Activated T-helper 1 cell treated with Interleukin-2 at 50 U/mL for 16 hours (primary cell): Measurements from ENCODE around the gene CEP128.

ENCODE experiments used
- DNase-seq: peaks from one replicate; pipeline ENCODE4 v3.0.0-alpha.2; 2020; ENCODE audit warnings: low read depth

The CEP128 gene

DNA sequence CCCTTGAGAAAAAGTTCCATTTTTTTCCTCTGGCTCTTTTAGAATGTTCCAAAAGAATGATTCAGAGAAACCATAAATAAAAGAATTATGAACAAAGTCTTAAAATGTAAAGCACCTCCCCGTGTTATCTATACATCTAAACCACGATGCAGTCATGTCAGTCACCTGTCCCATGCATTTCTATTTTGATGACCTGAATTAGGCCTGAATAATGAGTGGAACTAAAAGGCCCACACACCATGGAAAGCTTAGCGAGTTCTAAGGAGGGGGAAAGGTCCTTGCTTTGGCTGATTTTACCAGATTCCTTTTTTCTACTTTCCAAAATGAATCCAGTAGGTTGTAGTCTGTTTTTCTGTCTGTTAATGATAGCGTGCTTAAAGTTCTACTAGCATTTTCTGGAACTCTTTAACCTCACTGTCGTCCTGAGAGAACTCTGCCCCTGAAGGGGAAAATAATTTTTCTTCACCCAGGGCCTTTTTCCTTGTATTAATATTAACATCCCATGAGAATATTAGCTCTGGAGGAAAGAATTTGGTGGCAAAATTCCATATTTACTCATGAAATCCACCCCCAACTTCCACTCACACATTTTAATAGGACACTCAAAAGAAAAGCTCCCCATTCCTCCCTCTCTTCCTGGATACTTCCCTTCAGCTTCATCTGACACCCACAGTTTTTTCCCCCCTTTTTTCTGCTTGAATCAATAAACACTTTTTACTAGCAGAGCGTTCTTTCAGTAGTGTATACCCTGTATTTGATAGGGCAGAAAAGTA is 464.0 kb downstream of the CEP128 start:
- no peak for DNase-seq

- no peak for DNase-seq
These were observed 466.5 kb downstream of the CEP128 start for GRCh38 chr14:80475074-80475473.

- DNase-seq, result no peak
These were observed 473.0 kb downstream of the CEP128 start for GRCh38 chr14:80468331-80469122.

DNA sequence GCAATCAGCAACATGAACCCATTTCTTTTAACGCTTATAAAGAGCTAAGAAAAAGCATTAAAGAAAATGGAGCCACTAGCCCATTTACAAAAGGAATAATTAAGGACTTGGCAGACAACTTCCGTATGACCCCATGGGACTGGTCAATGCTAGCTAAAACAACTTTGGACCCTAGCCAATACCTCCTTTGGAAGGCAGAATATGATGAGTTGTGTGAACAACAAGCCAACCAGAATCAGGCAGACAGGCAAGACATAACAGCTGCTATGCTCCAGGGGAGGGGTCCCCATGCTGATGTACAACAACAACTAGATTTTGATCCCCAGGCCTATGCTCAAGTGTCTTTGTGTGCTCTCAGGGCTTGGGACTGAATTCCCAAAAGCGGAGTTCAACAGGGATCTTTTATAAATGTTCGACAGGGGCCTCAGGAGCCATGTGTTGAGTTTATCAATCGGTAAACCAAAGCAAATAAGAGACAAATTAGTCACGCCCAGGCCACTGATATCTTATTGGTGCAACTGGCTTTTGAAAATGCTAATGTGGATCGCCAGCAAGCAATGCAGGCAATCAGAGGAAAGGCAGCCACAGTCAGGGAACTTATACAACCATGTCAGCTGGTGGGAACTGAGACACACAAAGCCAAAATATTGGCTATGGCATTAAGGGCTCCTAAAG is 475.9 kb downstream of the CEP128 start:
- DNase-seq, result no peak

DNA sequence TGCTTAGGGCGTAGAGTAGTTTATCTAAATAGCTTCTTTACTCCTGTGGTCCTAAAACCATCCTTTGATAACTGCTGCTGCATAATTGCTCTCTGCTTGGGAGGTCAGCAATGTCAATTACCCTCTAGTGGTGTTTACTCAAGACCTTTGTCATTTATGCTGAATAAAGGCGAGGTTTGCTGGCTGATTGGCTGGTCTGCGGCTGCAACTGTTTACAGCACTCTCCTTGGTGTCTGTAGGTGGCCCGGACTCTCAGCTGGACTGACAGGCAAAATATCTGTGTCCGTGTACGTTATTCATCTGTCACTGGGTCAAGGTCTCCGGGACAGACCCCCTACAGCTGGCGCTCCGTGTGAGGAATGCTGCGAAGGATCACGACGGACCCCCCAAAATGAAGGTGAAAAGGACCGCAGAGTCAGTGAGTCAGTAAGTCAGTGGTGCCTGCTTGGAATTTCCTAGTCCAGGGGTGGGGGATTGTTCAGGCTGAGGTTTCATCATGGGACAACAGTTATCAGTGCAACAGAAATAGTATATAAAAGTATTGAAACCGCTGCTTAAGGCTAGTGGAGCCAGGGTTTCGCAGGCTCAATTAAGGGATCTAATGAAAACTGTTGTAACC is 476.9 kb downstream of the CEP128 start:
- DNase-seq, result no peak

GRCh38 chr14:80456209-80456608 is 485.3 kb downstream of the CEP128 start:
- no peak for DNase-seq

GRCh38 chr14:80455031-80455430 is 486.5 kb downstream of the CEP128 start:
- DNase-seq, result no peak

DNA sequence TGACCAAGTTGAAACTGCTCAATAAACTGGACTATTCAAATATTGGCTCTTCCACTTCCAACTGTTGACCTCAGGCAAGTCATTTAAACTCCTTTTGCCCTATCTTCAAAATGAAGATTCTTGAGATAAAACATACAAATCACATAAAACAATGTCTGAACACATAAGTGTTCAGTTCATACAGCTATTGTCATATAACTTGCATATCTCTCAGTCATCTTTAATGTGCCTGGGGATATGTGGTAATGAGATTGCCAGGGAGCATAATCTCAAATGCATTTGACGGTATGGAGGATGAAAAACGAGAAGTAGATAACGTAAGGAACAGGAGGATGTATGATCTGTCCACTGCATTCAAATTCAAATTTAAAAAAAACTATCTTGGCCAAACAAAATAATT is 493.3 kb downstream of the CEP128 start:
- DNase-seq, result no peak

- no peak for DNase-seq
These were observed 494.1 kb downstream of the CEP128 start for GRCh38 chr14:80447392-80447791.
